GM19468 (cell line): ENCODE results near the gene RASGRP1.
A peak's percentile ranks its signal among the peaks of the same experiment; 100 is the strongest.

Experiments used
- ATAC-seq: cut with Tn5 transposase; IDR thresholded peaks from one replicate; pipeline ENCODE4 v1.9.1; 2021; ENCODE audit warnings: mild to moderate bottlenecking, moderate library complexity, moderate number of reproducible peaks; ENCODE audit not compliant: unreplicated experiment; ENCODE audit errors: extremely low read depth

The RASGRP1 gene

GRCh38 chr15:38576837-38577236, 12.2 kb upstream of the RASGRP1 start:
- ATAC-seq: no peak

GRCh38 chr15:38576261-38576660, 11.6 kb upstream of the RASGRP1 start:
- no peak for ATAC-seq

GRCh38 chr15:38565287-38565670, 665 bp upstream of the RASGRP1 start:
- ATAC-seq: no peak

GRCh38 chr15:38563723-38564519, 693 bp downstream of the RASGRP1 start:
- ATAC-seq: peak; percentile 31

DNA sequence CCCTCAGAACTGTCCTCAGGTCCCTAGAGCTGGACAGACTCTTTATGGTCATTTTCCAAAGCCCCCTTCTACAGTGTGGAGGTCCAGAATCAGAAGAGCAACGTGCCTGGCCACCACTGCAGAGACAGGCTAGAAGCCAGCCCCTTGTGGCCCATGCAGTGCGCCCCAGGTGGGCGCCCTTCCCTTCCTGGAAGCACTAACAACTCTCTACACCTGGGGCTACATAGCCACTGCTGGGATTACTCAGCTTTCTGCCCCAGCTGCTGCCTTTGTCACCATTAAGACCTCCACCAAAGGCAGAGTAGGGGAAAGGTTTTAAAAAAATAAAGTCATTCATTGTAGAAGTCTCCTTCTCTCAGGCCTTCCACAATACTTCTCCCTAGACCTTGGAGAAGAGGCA, 2.3 kb downstream of the RASGRP1 start:
- ATAC-seq: no peak

DNA sequence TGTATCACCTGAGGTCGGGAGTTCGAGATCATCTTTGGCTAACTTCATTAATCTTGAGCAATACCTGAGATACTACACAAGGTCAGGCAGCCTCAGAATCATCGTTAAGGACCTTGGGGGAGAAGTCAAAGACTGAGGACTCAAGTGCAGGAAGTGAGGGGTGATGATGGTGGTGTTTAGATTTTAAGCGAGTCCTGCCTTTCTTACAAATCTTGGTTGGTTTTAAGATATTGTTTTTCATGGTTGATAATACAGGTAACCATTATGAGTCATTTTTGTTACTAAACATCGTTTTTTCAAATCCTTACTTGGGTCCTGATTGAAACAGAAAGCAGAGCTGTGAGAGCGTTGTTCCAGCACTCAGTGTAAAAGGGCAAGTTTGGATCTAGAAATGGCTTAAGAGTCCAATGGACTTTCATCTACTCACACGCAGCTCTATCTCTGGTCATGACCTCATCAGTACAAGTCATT, 4.1 kb downstream of the RASGRP1 start:
- ATAC-seq: no peak

DNA sequence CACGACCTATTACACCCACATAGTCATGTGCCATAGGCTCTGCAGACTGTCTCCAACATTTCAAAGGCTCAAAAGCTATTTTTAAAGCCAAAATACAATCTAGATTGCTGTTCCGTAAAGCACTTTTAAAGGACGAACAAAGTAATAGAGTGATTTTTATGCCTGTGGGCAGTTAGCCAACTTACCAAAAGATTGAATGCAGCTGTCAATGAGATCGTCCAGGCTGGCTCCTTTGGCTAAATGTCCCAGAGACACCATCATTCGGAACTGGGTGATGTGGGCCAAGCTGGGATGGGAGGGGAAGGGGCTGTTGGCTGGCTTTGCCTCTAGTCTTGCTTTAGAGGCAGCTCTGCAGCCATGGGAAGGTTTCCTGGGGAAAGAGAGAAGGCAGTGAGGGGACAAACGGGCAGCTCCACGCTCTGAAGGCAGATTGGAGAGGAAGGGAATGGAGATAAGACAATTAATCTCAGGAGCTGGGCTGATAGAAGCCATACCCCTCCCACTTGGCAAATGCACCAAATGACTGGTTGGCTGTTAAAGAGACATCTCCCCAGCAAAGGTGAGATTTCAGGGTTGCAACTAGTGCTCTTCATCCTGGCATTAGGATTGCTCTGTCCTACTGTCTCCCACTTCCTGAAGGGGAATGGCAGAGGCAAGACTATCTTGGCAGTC, 4.8 kb downstream of the RASGRP1 start:
- ATAC-seq: no peak

DNA sequence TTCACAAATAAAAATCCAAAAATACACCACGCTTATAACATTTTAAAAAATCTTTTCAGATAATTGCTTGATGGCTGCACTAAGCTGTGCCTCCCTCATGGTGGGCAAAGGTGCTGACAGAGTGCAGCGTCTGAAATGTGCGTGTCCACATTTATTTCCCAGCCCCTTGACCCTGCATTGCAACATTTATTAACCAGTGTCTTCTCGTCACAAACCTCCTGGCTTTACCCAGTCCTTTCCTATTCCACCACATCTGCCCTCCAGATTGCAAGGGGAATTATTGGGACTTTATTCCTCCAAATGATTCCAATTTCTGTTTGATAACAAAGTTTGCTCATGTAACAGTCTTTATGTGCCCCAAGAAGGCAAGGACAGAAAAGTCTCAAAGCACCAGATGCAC, 5.5 kb downstream of the RASGRP1 start:
- no peak for ATAC-seq

- ATAC-seq: no peak
These were observed 6.1 kb downstream of the RASGRP1 start for GRCh38 chr15:38558372-38559059.

- ATAC-seq: no peak
These were observed 6.7 kb downstream of the RASGRP1 start for GRCh38 chr15:38557921-38558320.

GRCh38 chr15:38555686-38556334, 8.8 kb downstream of the RASGRP1 start:
- no peak for ATAC-seq

GRCh38 chr15:38554354-38554753, 10.3 kb downstream of the RASGRP1 start:
- no peak for ATAC-seq

- no peak for ATAC-seq
These were observed 11.5 kb downstream of the RASGRP1 start for GRCh38 chr15:38553071-38553470.

- ATAC-seq: no peak
These were observed 12.6 kb downstream of the RASGRP1 start for GRCh38 chr15:38551720-38552648.

GRCh38 chr15:38549222-38549621, 15.4 kb downstream of the RASGRP1 start:
- no peak for ATAC-seq

- no peak for ATAC-seq
These were observed 17.2 kb downstream of the RASGRP1 start for GRCh38 chr15:38547255-38547997.

- ATAC-seq: no peak
These were observed 19.4 kb downstream of the RASGRP1 start for GRCh38 chr15:38545179-38545578.

DNA sequence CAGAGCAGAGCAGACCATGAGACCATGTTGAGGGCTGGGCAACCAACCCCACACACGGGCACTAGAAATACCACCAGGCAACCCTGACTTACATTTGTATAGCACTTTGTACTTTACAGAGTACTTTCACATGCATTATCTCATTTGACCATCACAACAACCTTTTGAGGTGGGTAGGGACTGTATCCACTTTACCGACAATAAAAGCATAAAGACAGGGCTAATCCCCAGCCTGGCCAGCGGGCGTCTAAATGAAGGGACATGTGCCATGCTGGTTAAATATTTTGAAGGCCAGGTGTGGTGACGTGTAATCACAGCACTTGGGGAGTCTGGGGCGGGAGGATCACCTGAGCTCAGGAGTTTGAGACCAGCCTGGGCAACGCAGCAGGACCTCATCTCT, 23.6 kb downstream of the RASGRP1 start:
- ATAC-seq: no peak

DNA sequence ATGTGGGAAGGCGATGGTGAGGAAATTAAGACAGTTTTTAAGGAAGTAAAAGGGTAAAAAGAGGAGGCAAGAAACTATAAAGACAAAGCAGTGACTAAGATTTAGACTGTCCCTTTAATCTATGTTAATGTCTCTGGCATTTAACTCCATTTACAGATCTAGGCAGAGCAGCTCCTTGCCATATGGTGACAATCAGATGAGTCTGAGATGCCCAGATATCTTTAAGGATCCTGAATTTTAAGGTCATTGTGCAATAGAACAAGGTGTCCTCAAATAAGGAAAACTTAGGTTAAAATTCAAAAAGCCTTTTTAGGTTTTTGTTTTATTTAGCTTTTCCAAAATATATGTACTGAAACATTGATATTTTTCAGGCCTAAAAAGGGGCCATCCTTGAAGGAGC, 24.1 kb downstream of the RASGRP1 start:
- ATAC-seq: no peak
